T-helper 1 cell treated with Interleukin-12 subunit alpha and Interleukin-12 subunit beta and Interleukin-4 antibody, amounts not matched to agents 30 ng/mL and 1 ng/mL, for 36 hours (primary cell): Measurements from ENCODE around the gene AP3B2. TPM values are rescaled to one million over a fixed set of nuclear protein-coding genes. Genes with fewer than 3 reads are reported as not detected.

Experiments
- intact Hi-C: fragments of 100-400 bp; cut with micrococcal nuclease; formaldehyde crosslinking; loops from one replicate; pipeline ENCODE4 v1.15.1; 2024
- total RNA-seq: library from RNA; stranded (reverse); gene quantifications from 2 replicates; pipeline ENCODE4 v1.2.3, GENCODE V29; 2022

Gene AP3B2
- total RNA-seq, 1 donor from 2014 or later, result not detected

DNA sequence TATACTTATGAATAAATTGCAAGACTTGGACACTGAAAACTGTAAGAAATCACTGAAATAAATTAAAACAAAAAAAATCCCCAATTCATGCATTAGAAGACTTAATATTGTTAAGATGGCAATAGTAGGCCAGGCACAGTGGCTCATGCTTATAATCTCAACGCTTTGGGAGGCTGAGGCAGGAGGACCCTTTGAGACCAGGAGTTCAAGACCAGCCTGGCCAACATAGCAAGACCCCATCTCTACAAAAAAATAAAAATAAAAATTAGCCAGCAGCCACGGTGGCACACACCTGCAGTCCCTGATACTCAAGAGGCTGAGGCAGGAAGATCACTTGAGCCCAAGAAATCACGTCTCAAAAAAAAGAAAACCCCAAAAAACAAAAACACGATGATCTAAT lies 98.3 kb downstream of the AP3B2 start:
- intact Hi-C loops, result no loop called here

Other genes starting within 250 kb of the AP3B2 start
- gene RPS17, start 169.4 kb downstream of the AP3B2 start, total RNA-seq, result 1,659 and 1,668 TPM in 2 replicates
- gene CPEB1, start 62.5 kb downstream of the AP3B2 start, total RNA-seq, result not detected in 2 replicates
- gene FSD2, start 96.2 kb upstream of the AP3B2 start, total RNA-seq, result not detected in 2 replicates
- 13.4 TPM in 2 replicates for gene WHAMM, start 99.8 kb upstream of the AP3B2 start, total RNA-seq
- gene HOMER2, start 242.8 kb upstream of the AP3B2 start, total RNA-seq, result 17.5 and 20.0 TPM in 2 replicates